Measurements from ENCODE around the gene KIF2A. TPM values are rescaled to one million over a fixed set of nuclear protein-coding genes. Genes with fewer than 3 reads are reported as not detected.
A peak's percentile ranks its signal among the peaks of the same experiment; 100 is the strongest.

Gene KIF2A
- total and polyA plus RNA-seq, 9 of the 15 experiments (the other 6 are each of a cell fraction or from before 2014, with no cell fraction given): 42.6 to 126 (median 77.6) TPM

- TF ChIP-seq RBFOX2 (IDR thresholded peaks at IDR 0.05; ENCODE audit: low read depth, low read length) (no peak), ZHX1 (conservative IDR thresholded peaks at IDR 0.05; ENCODE audit: low read length) (no peak), IRF9 (tag; IDR thresholded peaks at IDR 0.05) (no peak), POLR2AphosphoS5 (IDR thresholded peaks at IDR 0.05; ENCODE audit: control insufficient read depth, insufficient read depth, low read depth, low read length) (no peak), NFRKB (IDR thresholded peaks at IDR 0.05; ENCODE audit: low read depth) (peak; percentile 79), ZNF830 (CRISPR knock-in tag; IDR thresholded peaks at IDR 0.05) (no peak), ARID3B (CRISPR knock-in tag; IDR thresholded peaks at IDR 0.05; ENCODE audit: borderline replicate concordance) (no peak), SMARCE1 (IDR thresholded peaks at IDR 0.05) (peak; percentile 57; the same call in 1 of the 2 replicates), HBP1 (CRISPR knock-in tag; IDR thresholded peaks at IDR 0.05) (no peak), SOX6 (IDR thresholded peaks at IDR 0.05) (0 out of 2 replicates have a peak, but pooled peaks have one; percentile 24), FOXO4 (CRISPR knock-in tag; IDR thresholded peaks at IDR 0.05) (no peak), PCBP2 (IDR thresholded peaks at IDR 0.05; ENCODE audit: low read depth, low read length, poor library complexity, severe bottlenecking) (no peak), RAD21 (CRISPR knock-in tag; conservative IDR thresholded peaks at IDR 0.05 in 1 of 2, IDR thresholded peaks at IDR 0.05 in 1 of 2) (no peak), ILF3 (IDR thresholded peaks at IDR 0.05; ENCODE audit: borderline replicate concordance) (no peak), JUN (IDR thresholded peaks at IDR 0.05; ENCODE audit: borderline replicate concordance, low read depth, low read length) (peak; percentile 60; the same call in 1 of the 2 replicates), JUN (CRISPR knock-in tag; IDR thresholded peaks at IDR 0.05; ENCODE audit: borderline replicate concordance) (no peak), RAD51 (IDR thresholded peaks at IDR 0.05; ENCODE audit: borderline replicate concordance, low read depth) (no peak)
Observed at GRCh38 chr5:62284946-62285891, 20.8 kb upstream of the KIF2A start (continued).
